ENCODE measurements around the gene TRPM2. TPM values are rescaled to one million over a fixed set of nuclear protein-coding genes. Genes with fewer than 3 reads are reported as not detected.

The TRPM2 gene
- total and polyA plus RNA-seq, 2 of the 4 experiments (the other 2 are of a cell fraction): not detected

DNA sequence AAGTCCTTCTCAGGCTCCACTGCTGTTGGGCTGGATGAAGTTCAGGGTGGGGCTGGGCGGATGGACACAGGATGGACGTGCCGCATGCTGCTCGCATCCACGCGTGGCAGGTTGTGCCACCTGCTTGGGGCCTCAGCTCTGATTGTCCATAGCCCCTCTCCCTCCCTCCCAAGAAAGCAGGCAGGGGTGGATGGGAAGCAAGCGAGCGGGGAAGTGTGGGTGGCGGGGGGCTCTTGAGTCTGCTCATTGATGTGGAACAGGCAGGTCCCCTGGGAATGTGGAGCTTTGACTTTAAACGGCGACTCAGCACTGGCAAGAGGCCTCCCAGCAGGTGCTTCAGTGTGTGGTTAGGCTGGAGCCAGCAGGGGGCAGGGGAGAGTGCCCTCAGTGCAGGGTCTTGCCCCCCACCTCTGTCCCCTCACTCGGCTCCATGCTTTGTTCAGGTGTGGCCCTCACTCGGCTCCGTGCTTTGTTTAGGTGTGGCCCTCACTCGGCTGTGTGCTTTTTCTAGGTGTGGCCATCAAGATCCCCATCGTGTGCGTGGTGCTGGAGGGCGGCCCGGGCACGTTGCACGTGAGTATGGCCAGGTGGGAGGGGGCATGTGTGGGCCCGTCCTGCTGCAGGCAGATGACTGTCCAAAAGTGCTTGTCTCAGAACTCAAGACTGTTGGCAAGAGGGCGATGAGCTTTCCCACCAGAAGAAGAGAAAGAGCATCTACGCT, 23.9 kb downstream of the TRPM2 start:
- ATAC-seq (ENCODE audit: low read depth) (no peak), DNase-seq (no peak)
- Histone ChIP-seq H2AK5ac (ENCODE audit: low read depth, low read length) (no peak overlapping the region), H4K5ac (ENCODE audit: low read depth, low read length) (no peak overlapping the region), H3K4me2 (ENCODE audit: low read depth, low read length) (no peak overlapping the region), H3K4ac (ENCODE audit: low read depth, low read length) (no peak overlapping the region), H3K4me3 (ENCODE audit: insufficient read depth, low read depth, low read length) (no peak overlapping the region), H3K4me1 (ENCODE audit: control insufficient read depth, insufficient read depth, low read length) (no peaks in the 10 kb centered on the region), H3K36me3 (ENCODE audit: control insufficient read depth, insufficient read depth, low read length) (no peaks in the 10 kb centered on the region), H4K20me1 (ENCODE audit: insufficient read depth, low read length) (no peaks in the 10 kb centered on the region), H3K18ac (ENCODE audit: low read depth, low read length) (no peak overlapping the region), H3K56ac (ENCODE audit: extremely low read depth, insufficient read depth, low read length) (no peak overlapping the region), H3K14ac (replicated peaks; ENCODE audit: low read depth, low read length) (no peak overlapping the region), H3K9me1 (ENCODE audit: insufficient read depth, low read length) (no peaks in the 10 kb centered on the region), H2BK15ac (ENCODE audit: low read depth, low read length) (no peak overlapping the region), H3K9ac (ENCODE audit: low read depth, low read length) (no peak overlapping the region), H3K79me1 (ENCODE audit: low read depth in 1 of 2, low read length in 2 of 2) (no peaks in the 10 kb centered on the region), H3K27ac (ENCODE audit: insufficient read depth, low read length) (no peak overlapping the region), H2BK5ac (ENCODE audit: low read depth, low read length, poor library complexity, severe bottlenecking) (no peak overlapping the region), H3K9me3 (ENCODE audit: control insufficient read depth, insufficient read depth, low read length) (peaks cover 14% of the 10 kb centered on the region), H2BK120ac (ENCODE audit: low read depth, low read length) (no peak overlapping the region), H4K91ac (ENCODE audit: insufficient read depth, low read depth, low read length) (no peak overlapping the region), H3K27me3 (ENCODE audit: control insufficient read depth, insufficient read depth, low read length) (peaks cover 2% of the 10 kb centered on the region), H2AK9ac (replicated peaks; ENCODE audit: low read depth, low read length, poor library complexity) (peak overlapping the region; percentile 37), H3K23ac (ENCODE audit: low read depth, low read length) (no peak overlapping the region), H4K8ac (ENCODE audit: low read depth in 2 of 2, low read length in 2 of 2) (no peak overlapping the region), H2BK20ac (ENCODE audit: low read depth, low read length) (no peak overlapping the region), H2AFZ (replicated peaks; ENCODE audit: low read length, poor library complexity) (no peak overlapping the region)
- intact Hi-C loops (cut with micrococcal nuclease) (no loop called here), dilution Hi-C loops (cut with HindIII; ENCODE audit: low sequenced_read_pairs, unreplicated experiment) (no loop called here), in situ Hi-C loops (cut with MboI; ENCODE audit: low sequenced_read_pairs) (no loop called here)
- 39% methylated on average over 2 of the region's 24 CpGs; no CpG with 5 or more reads in 1 of the 2 experiments for WGBS, 2 experiments (ENCODE audit: extremely low coverage in 2 of 2, insufficient read length in 1 of 2)
- ChIA-PET CTCF (no interaction called here), POLR2A (ENCODE audit: unreplicated experiment) (no interaction called here)
- TF ChIP-seq CHD1 (IDR thresholded peaks at IDR 0.05; ENCODE audit: low read depth, low read length): no peak
- no peak for TF ChIP-seq POLR2A (IDR thresholded peaks at IDR 0.05; ENCODE audit: low read depth, low read length)
- no peak for TF ChIP-seq BHLHE40 (IDR thresholded peaks at IDR 0.05; ENCODE audit: low read depth, low read length)
- no peak for TF ChIP-seq SMC3 (IDR thresholded peaks at IDR 0.05; ENCODE audit: low read depth, low read length)
- TF ChIP-seq, protein P1, sequence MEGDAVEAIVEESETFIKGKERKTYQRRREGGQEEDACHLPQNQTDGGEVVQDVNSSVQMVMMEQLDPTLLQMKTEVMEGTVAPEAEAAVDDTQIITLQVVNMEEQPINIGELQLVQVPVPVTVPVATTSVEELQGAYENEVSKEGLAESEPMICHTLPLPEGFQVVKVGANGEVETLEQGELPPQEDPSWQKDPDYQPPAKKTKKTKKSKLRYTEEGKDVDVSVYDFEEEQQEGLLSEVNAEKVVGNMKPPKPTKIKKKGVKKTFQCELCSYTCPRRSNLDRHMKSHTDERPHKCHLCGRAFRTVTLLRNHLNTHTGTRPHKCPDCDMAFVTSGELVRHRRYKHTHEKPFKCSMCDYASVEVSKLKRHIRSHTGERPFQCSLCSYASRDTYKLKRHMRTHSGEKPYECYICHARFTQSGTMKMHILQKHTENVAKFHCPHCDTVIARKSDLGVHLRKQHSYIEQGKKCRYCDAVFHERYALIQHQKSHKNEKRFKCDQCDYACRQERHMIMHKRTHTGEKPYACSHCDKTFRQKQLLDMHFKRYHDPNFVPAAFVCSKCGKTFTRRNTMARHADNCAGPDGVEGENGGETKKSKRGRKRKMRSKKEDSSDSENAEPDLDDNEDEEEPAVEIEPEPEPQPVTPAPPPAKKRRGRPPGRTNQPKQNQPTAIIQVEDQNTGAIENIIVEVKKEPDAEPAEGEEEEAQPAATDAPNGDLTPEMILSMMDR (conservative IDR thresholded peaks at IDR 0.05; ENCODE audit: low read depth, low read length): no peak
- TF ChIP-seq USF2 (IDR thresholded peaks at IDR 0.05; ENCODE audit: low read depth, low read length): no peak
- TF ChIP-seq MAFK (IDR thresholded peaks at IDR 0.05; ENCODE audit: low read depth, low read length): no peak
- no peak for TF ChIP-seq FOS (IDR thresholded peaks at IDR 0.05; ENCODE audit: low read depth, low read length)
- BruUV-seq (replicated peaks): no TSS peak

All from IMR-90 (cell line).